ENCODE results near the gene ATP11C. TPM values are rescaled to one million over a fixed set of nuclear protein-coding genes. Genes with fewer than 3 reads are reported as not detected.
"Not testable (repeated sequence)": the region's sequence is repeated elsewhere in the genome, so short reads cannot be mapped to it uniquely, and the experiment has no call there.

Gene ATP11C
- total and polyA plus RNA-seq, 2 donors: 14.6 to 21.6 TPM

- not testable (repeated sequence) for H3K27me3 ChIP-seq (ENCODE audit: control insufficient read depth in 2 of 2, insufficient read depth in 1 of 2, low read length in 1 of 2); H3K4me1 ChIP-seq (ENCODE audit: control insufficient read depth in 2 of 2, insufficient read depth in 2 of 2, low read length in 2 of 2); H3K36me3 ChIP-seq (ENCODE audit: control insufficient read depth in 2 of 2, insufficient read depth in 2 of 2, low read length in 1 of 2); H3K27ac ChIP-seq (ENCODE audit: low read depth in 1 of 2, low read length in 1 of 2); DNase-seq (ENCODE audit: low read depth in 6 of 9, low spot score in 9 of 9); H3K9me3 ChIP-seq (ENCODE audit: control insufficient read depth in 2 of 2, insufficient read depth in 1 of 2, low read length in 1 of 2); H3K4me3 ChIP-seq (ENCODE audit: low read length in 2 of 2)
- 77% methylated on average over 3 of the region's 3 CpGs for whole genome bisulfite sequencing
Observed at GRCh38 chrX:139966159-139966558, 33.3 kb upstream of the ATP11C start.

GRCh38 chrX:139965421-139965820 is 32.6 kb upstream of the ATP11C start, which contains the start of gene CXorf66:
CXorf66 (minus strand) TSS chrX:139965521; CDS start chrX:139965496, 25 bp downstream.
- 94% methylated on average over 7 of the region's 7 CpGs for WGBS
- H3K36me3 ChIP-seq (ENCODE audit: control insufficient read depth in 2 of 2, insufficient read depth in 2 of 2, low read length in 1 of 2): no peaks in the 10 kb centered on the region

DNA sequence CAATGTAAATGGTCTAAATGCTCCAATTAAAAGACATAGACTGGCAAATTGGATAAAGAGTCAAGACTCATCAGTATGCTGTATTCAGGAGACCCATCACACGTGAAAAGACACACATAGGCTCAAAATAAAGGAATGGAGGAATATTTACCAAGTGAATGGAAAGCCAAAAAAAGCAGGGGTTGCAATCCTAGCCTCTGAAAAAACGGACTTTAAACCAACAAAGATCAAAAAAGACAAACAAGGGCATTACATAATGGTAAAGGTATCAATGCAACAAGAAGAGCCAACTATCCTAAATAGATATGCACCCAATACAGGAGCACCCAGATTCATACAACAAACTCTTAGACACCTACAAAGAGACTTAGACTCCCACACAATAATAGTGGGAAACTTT is 28.2 kb upstream of the ATP11C start:
- not testable (repeated sequence) for H3K36me3 ChIP-seq (ENCODE audit: control insufficient read depth in 2 of 2, insufficient read depth in 2 of 2, low read length in 1 of 2); H3K27ac ChIP-seq (ENCODE audit: low read depth in 1 of 2, low read length in 1 of 2); H3K9me3 ChIP-seq (ENCODE audit: control insufficient read depth in 2 of 2, insufficient read depth in 1 of 2, low read length in 1 of 2); H3K27me3 ChIP-seq (ENCODE audit: control insufficient read depth in 2 of 2, insufficient read depth in 1 of 2, low read length in 1 of 2); H3K4me1 ChIP-seq (ENCODE audit: control insufficient read depth in 2 of 2, insufficient read depth in 2 of 2, low read length in 2 of 2); DNase-seq (ENCODE audit: low read depth in 6 of 9, low spot score in 9 of 9); H3K4me3 ChIP-seq (ENCODE audit: low read length in 2 of 2)
- WGBS: 83% methylated on average over 2 of the region's 2 CpGs

More at GRCh38 chrX:139965421-139965820, 32.6 kb upstream of the ATP11C start, which contains the start of gene CXorf66:
- Histone ChIP-seq H3K9me3 (ENCODE audit: control insufficient read depth in 2 of 2, insufficient read depth in 1 of 2, low read length in 1 of 2) (no peaks in the 10 kb centered on the region), H3K27me3 (ENCODE audit: control insufficient read depth in 2 of 2, insufficient read depth in 1 of 2, low read length in 1 of 2) (no peaks in the 10 kb centered on the region), H3K4me1 (ENCODE audit: control insufficient read depth in 2 of 2, insufficient read depth in 2 of 2, low read length in 2 of 2) (no peaks in the 10 kb centered on the region), H3K4me3 (ENCODE audit: low read length in 2 of 2) (no peak within 1 kb of the TSS), H3K27ac (ENCODE audit: low read depth in 1 of 2, low read length in 1 of 2) (no peak within 1 kb of the TSS)
- no peak for DNase-seq (ENCODE audit: low read depth in 6 of 9, low spot score in 9 of 9)

DNA sequence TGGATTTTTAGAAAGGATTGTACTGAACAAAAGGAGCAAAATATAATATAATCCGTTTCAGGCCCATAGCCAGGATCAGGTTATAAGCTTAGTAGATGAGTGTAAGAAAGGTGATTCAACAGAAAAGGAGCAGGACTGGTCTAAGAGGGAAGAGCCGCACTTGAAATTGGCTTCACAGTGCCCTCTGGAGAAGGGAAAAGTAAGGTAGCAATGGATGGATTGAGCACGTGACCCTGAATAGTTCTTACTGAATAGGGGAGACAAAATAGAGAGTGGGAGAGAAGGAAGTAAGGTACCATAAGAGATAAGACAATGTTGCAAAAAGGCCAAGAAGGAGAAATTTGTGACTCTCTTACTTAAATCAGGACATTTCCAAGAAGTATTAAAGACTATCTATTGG is 16.9 kb upstream of the ATP11C start:
- no peak overlapping the region for H3K27ac ChIP-seq (ENCODE audit: low read depth in 1 of 2, low read length in 1 of 2)
- H3K4me3 ChIP-seq (ENCODE audit: low read length in 2 of 2): no peak overlapping the region
- no peak for DNase-seq (ENCODE audit: low read depth in 6 of 9, low spot score in 9 of 9)
- WGBS: 93% methylated on average over 3 of the region's 3 CpGs
- H3K9me3 ChIP-seq (ENCODE audit: control insufficient read depth in 2 of 2, insufficient read depth in 1 of 2, low read length in 1 of 2): no peaks in the 10 kb centered on the region
- H3K27me3 ChIP-seq (ENCODE audit: control insufficient read depth in 2 of 2, insufficient read depth in 1 of 2, low read length in 1 of 2): no peaks in the 10 kb centered on the region
- no peaks in the 10 kb centered on the region for H3K4me1 ChIP-seq (ENCODE audit: control insufficient read depth in 2 of 2, insufficient read depth in 2 of 2, low read length in 2 of 2)
- no peaks in the 10 kb centered on the region for H3K36me3 ChIP-seq (ENCODE audit: control insufficient read depth in 2 of 2, insufficient read depth in 2 of 2, low read length in 1 of 2)

DNA sequence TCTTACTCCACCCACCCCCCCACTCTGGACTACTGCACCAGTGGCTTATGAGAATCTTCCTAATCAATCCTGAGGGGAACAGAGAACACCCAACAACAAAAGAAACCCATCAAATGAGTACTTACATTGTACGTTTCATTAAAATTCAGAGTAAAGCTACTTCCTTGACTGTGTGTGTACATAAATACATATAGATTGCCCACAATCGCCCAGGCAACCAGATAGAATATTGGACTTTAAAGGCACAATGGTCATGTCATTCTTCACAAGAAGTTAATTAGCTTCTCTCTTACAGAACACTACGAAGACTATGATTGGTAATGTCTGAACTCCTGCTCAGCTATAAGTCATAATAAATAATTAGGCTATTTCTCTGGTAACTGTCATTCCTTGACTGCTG is 12.2 kb upstream of the ATP11C start:
- DNase-seq (ENCODE audit: low read depth in 6 of 9, low spot score in 9 of 9): no peak
- 94% methylated on average over 3 of the region's 3 CpGs for WGBS

GRCh38 chrX:139936259-139936658 is 3.4 kb upstream of the ATP11C start:
- Histone ChIP-seq H3K36me3 (ENCODE audit: control insufficient read depth in 2 of 2, insufficient read depth in 2 of 2, low read length in 1 of 2) (no peaks in the 10 kb centered on the region), H3K27me3 (ENCODE audit: control insufficient read depth in 2 of 2, insufficient read depth in 1 of 2, low read length in 1 of 2) (no peaks in the 10 kb centered on the region), H3K27ac (ENCODE audit: low read depth in 1 of 2, low read length in 1 of 2) (peak overlapping the region in 1 of 2 donors; percentile 43), H3K4me3 (ENCODE audit: low read length in 2 of 2) (no peak overlapping the region), H3K9me3 (ENCODE audit: control insufficient read depth in 2 of 2, insufficient read depth in 1 of 2, low read length in 1 of 2) (no peaks in the 10 kb centered on the region), H3K4me1 (ENCODE audit: control insufficient read depth in 2 of 2, insufficient read depth in 2 of 2, low read length in 2 of 2) (peaks cover 0 to 5% of the 10 kb centered on the region in 2 donors)
- peak in 4 of 9 donors; percentile 1 to 35 (median 10) for DNase-seq (ENCODE audit: low read depth in 6 of 9, low spot score in 9 of 9)

More for the DNA sequence above, 12.2 kb upstream of the ATP11C start:
- no peaks in the 10 kb centered on the region for H3K9me3 ChIP-seq (ENCODE audit: control insufficient read depth in 2 of 2, insufficient read depth in 1 of 2, low read length in 1 of 2)
- H3K27ac ChIP-seq (ENCODE audit: low read depth in 1 of 2, low read length in 1 of 2): no peak overlapping the region
- no peaks in the 10 kb centered on the region for H3K27me3 ChIP-seq (ENCODE audit: control insufficient read depth in 2 of 2, insufficient read depth in 1 of 2, low read length in 1 of 2)
- H3K4me1 ChIP-seq (ENCODE audit: control insufficient read depth in 2 of 2, insufficient read depth in 2 of 2, low read length in 2 of 2): no peaks in the 10 kb centered on the region
- H3K4me3 ChIP-seq (ENCODE audit: low read length in 2 of 2): no peak overlapping the region
- H3K36me3 ChIP-seq (ENCODE audit: control insufficient read depth in 2 of 2, insufficient read depth in 2 of 2, low read length in 1 of 2): no peaks in the 10 kb centered on the region

DNA sequence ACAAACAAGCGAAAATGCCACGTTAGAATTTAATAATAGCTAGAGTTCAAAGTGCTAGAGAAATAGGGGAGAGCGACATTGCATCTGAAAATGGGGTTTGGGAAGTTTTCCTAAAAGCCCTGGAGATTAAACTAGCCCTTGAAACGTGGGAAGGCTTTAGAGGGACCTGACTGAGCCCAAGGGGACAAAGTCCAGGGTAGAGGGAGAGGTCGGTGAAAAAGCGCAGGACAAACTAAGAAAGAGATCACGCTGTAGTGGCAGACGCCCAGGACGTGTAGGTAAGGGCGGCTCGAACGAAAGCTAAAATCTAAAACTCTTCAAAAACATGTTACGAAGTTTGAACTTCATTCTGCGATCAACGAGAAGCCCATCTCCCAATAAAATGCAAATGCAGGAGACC is 1.1 kb upstream of the ATP11C start:
- Histone ChIP-seq H3K4me3 (ENCODE audit: low read length in 2 of 2) (peak overlapping the region; percentile 63 to 69), H3K36me3 (ENCODE audit: control insufficient read depth in 2 of 2, insufficient read depth in 2 of 2, low read length in 1 of 2) (no peaks in the 10 kb centered on the region), H3K27me3 (ENCODE audit: control insufficient read depth in 2 of 2, insufficient read depth in 1 of 2, low read length in 1 of 2) (no peaks in the 10 kb centered on the region), H3K27ac (ENCODE audit: low read depth in 1 of 2, low read length in 1 of 2) (peak overlapping the region; percentile 70 to 86), H3K4me1 (ENCODE audit: control insufficient read depth in 2 of 2, insufficient read depth in 2 of 2, low read length in 2 of 2) (peaks cover 2 to 7% of the 10 kb centered on the region in 2 donors), H3K9me3 (ENCODE audit: control insufficient read depth in 2 of 2, insufficient read depth in 1 of 2, low read length in 1 of 2) (no peaks in the 10 kb centered on the region)
- no peak for DNase-seq (ENCODE audit: low read depth in 6 of 9, low spot score in 9 of 9)
- WGBS: 85% methylated on average over 15 of the region's 15 CpGs

GRCh38 chrX:139932073-139932900 is 566 bp downstream of the ATP11C start:
- no peaks in the 10 kb centered on the region for H3K27me3 ChIP-seq (ENCODE audit: control insufficient read depth in 2 of 2, insufficient read depth in 1 of 2, low read length in 1 of 2)
- no peaks in the 10 kb centered on the region for H3K36me3 ChIP-seq (ENCODE audit: control insufficient read depth in 2 of 2, insufficient read depth in 2 of 2, low read length in 1 of 2)
- WGBS: 1% methylated on average over 96 of the region's 109 CpGs
- peak overlapping the region; percentile 63 to 69 for H3K4me3 ChIP-seq (ENCODE audit: low read length in 2 of 2)
- H3K4me1 ChIP-seq (ENCODE audit: control insufficient read depth in 2 of 2, insufficient read depth in 2 of 2, low read length in 2 of 2): peaks cover 2 to 7% of the 10 kb centered on the region in 2 donors
- H3K9me3 ChIP-seq (ENCODE audit: control insufficient read depth in 2 of 2, insufficient read depth in 1 of 2, low read length in 1 of 2): no peaks in the 10 kb centered on the region
- peak in 5 of 9 donors; percentile 9 to 28 (median 18) for DNase-seq (ENCODE audit: low read depth in 6 of 9, low spot score in 9 of 9)
- H3K27ac ChIP-seq (ENCODE audit: low read depth in 1 of 2, low read length in 1 of 2): peak overlapping the region; percentile 94 to 98

GRCh38 chrX:139931646-139932072 is 1.2 kb downstream of the ATP11C start:
- Histone ChIP-seq H3K4me1 (ENCODE audit: control insufficient read depth in 2 of 2, insufficient read depth in 2 of 2, low read length in 2 of 2) (peaks cover 2 to 7% of the 10 kb centered on the region in 2 donors), H3K9me3 (ENCODE audit: control insufficient read depth in 2 of 2, insufficient read depth in 1 of 2, low read length in 1 of 2) (no peaks in the 10 kb centered on the region), H3K27me3 (ENCODE audit: control insufficient read depth in 2 of 2, insufficient read depth in 1 of 2, low read length in 1 of 2) (no peaks in the 10 kb centered on the region), H3K27ac (ENCODE audit: low read depth in 1 of 2, low read length in 1 of 2) (no peak overlapping the region), H3K36me3 (ENCODE audit: control insufficient read depth in 2 of 2, insufficient read depth in 2 of 2, low read length in 1 of 2) (no peaks in the 10 kb centered on the region), H3K4me3 (ENCODE audit: low read length in 2 of 2) (peak overlapping the region; percentile 62 to 69)
- DNase-seq (ENCODE audit: low read depth in 6 of 9, low spot score in 9 of 9): peak in 4 of 9 donors; percentile 0 to 35 (median 10)
- WGBS: under 1% methylated on average over 31 of the region's 33 CpGs

Data from thymus (tissue), 11 donors.